Fibroblast of lung (primary cell): Measurements from ENCODE around the gene MBOAT7. TPM values are rescaled to one million over a fixed set of nuclear protein-coding genes. Genes with fewer than 3 reads are reported as not detected.

Source experiments
- DNase-seq, 2 donors: peaks; one replicate each; pipeline versions ENCODE4 v3.0.0 to v3.0.0-alpha.2; 2010; ENCODE audit warnings: low read depth in 2 of 2
- H2AFZ ChIP-seq: 2 replicates; pipeline ENCODE4 v1.5.1; 2012; ENCODE audit warnings: low read length, control low read depth, inconsistent platforms
- H3K27ac ChIP-seq: 2 replicates; pipeline ENCODE4 v1.5.1; 2011; ENCODE audit warnings: low read length, control low read depth; ENCODE audit not compliant: insufficient read depth
- H3K27me3 ChIP-seq: 2 replicates; pipeline ENCODE4 v1.5.1; 2011; ENCODE audit warnings: mild to moderate bottlenecking, low read length; ENCODE audit not compliant: control insufficient read depth, insufficient read depth
- H3K36me3 ChIP-seq: 2 replicates; pipeline ENCODE4 v1.5.1; 2011; ENCODE audit warnings: low read length; ENCODE audit not compliant: control insufficient read depth, insufficient read depth
- H3K4me1 ChIP-seq: 2 replicates; pipeline ENCODE4 v1.5.1; 2011; ENCODE audit warnings: low read length; ENCODE audit not compliant: control insufficient read depth, insufficient read depth; ENCODE audit errors: extremely low read depth
- H3K4me2 ChIP-seq: 2 replicates; pipeline ENCODE4 v1.5.1; 2011; ENCODE audit warnings: low read length, control low read depth; ENCODE audit not compliant: insufficient read depth; ENCODE audit errors: extremely low read depth
- H3K4me3 ChIP-seq, 4 experiments: fragments of 200-600 bp in 1 of 4; sonication (generic) in 1 of 4; replicated peaks in 1 of 4; 2 replicates each; pipeline ENCODE4 v1.5.1; 2011 to 2016; ENCODE audit warnings: low read length in 4 of 4, low read depth in 3 of 4, mild to moderate bottlenecking in 3 of 4, control low read depth in 2 of 4, inconsistent platforms in 1 of 4, mixed read lengths in 1 of 4; ENCODE audit not compliant: insufficient read depth in 1 of 4; ENCODE audit errors: control extremely low read depth in 1 of 4
- H3K79me2 ChIP-seq: 2 replicates; pipeline ENCODE4 v1.5.1; 2012; ENCODE audit warnings: mild to moderate bottlenecking, low read length, inconsistent platforms; ENCODE audit not compliant: control insufficient read depth, insufficient read depth
- H3K9ac ChIP-seq: 2 replicates; pipeline ENCODE4 v1.5.1; 2011; ENCODE audit warnings: mild to moderate bottlenecking, low read length, control low read depth; ENCODE audit not compliant: insufficient read depth
- H3K9me3 ChIP-seq: 2 replicates; pipeline ENCODE4 v1.5.1; 2012; ENCODE audit warnings: low read depth, low read length; ENCODE audit not compliant: control insufficient read depth, insufficient read depth
- H4K20me1 ChIP-seq: 2 replicates; pipeline ENCODE4 v1.5.1; 2011; ENCODE audit warnings: low read length; ENCODE audit not compliant: control insufficient read depth, insufficient read depth; ENCODE audit errors: extremely low read depth
- CTCF ChIP-seq, 2 donors: IDR thresholded peaks in 1 of 2; conservative IDR thresholded peaks in 1 of 2; 1 replicate in 1 of 2; 2 replicates in 1 of 2; pipeline ENCODE4 v1.5.1; 2011 to 2012; ENCODE audit warnings: low read length in 2 of 2, control low read depth in 1 of 2, inconsistent platforms in 1 of 2, low read depth in 1 of 2, mild to moderate bottlenecking in 1 of 2
- EZH2 ChIP-seq: IDR thresholded peaks from 2 replicates; pipeline ENCODE4 v1.5.1; 2012; ENCODE audit warnings: low read length, control low read depth, mild to moderate bottlenecking; ENCODE audit errors: missing control alignments
- polyA plus RNA-seq, 2 donors: library from polyadenylated mRNA; depleted of rRNA in 1 of 2; stranded (reverse) in 1 of 2; unstranded in 1 of 2; fragments of >200 nt; gene quantifications; 2 replicates each; pipeline ENCODE4 v1.2.1, GENCODE V29; 2011 to 2012; ENCODE audit warnings: missing spikeins in 1 of 2
- total RNA-seq: library from RNA; depleted of rRNA; stranded (reverse); fragments of >200 nt; gene quantifications from 2 replicates; pipeline ENCODE4 v1.2.1, GENCODE V29; 2014

Gene MBOAT7
- total and polyA plus RNA-seq, 2 donors (not counting 1 experiment from before 2014, with no cell fraction given) = 28.6 to 41.1 TPM

GRCh38 chr19:54145541-54146158, 43.7 kb downstream of the MBOAT7 start:
- H2AFZ ChIP-seq = no peak overlapping the region
- H3K9me3 ChIP-seq = no peaks in the 10 kb centered on the region
- peaks cover 23% of the 10 kb centered on the region for H3K79me2 ChIP-seq
- TF ChIP-seq EZH2 (no peak), CTCF (conservative IDR thresholded peaks at IDR 0.05 in 1 of 2, IDR thresholded peaks at IDR 0.05 in 1 of 2; ENCODE audit: low read depth in 1 of 2, low read length in 2 of 2) (no peak)
- H3K27ac ChIP-seq = no peak overlapping the region
- H4K20me1 ChIP-seq = no peaks in the 10 kb centered on the region
- H3K4me3 ChIP-seq = no peak overlapping the region
- H3K36me3 ChIP-seq = peaks cover 44% of the 10 kb centered on the region
- DNase-seq = no peak
- H3K27me3 ChIP-seq = no peaks in the 10 kb centered on the region
- H3K4me1 ChIP-seq = peaks cover 9% of the 10 kb centered on the region
- no peak overlapping the region for H3K4me2 ChIP-seq
- H3K9ac ChIP-seq = no peak overlapping the region

GRCh38 chr19:54142166-54142780, 47.1 kb downstream of the MBOAT7 start:
- DNase-seq = peak in 1 of 2 donors; percentile 29
- H3K36me3 ChIP-seq = peaks cover 39% of the 10 kb centered on the region
- no peaks in the 10 kb centered on the region for H4K20me1 ChIP-seq
- H3K79me2 ChIP-seq = peaks cover 52% of the 10 kb centered on the region
- no peaks in the 10 kb centered on the region for H3K27me3 ChIP-seq
- no peak overlapping the region for H2AFZ ChIP-seq
- no peak overlapping the region for H3K4me3 ChIP-seq
- TF ChIP-seq CTCF (conservative IDR thresholded peaks at IDR 0.05 in 1 of 2, IDR thresholded peaks at IDR 0.05 in 1 of 2; ENCODE audit: low read depth in 1 of 2, low read length in 2 of 2) (no peak), EZH2 (no peak)
- peaks cover 13% of the 10 kb centered on the region for H3K4me1 ChIP-seq
- H3K9ac ChIP-seq = no peak overlapping the region
- H3K27ac ChIP-seq = peak overlapping the region; percentile 51
- no peaks in the 10 kb centered on the region for H3K9me3 ChIP-seq
- H3K4me2 ChIP-seq = no peak overlapping the region

GRCh38 chr19:54141356-54141755, 48.0 kb downstream of the MBOAT7 start:
- Histone ChIP-seq H3K36me3 (peaks cover 31% of the 10 kb centered on the region), H3K4me1 (peaks cover 13% of the 10 kb centered on the region), H2AFZ (no peak overlapping the region), H3K27me3 (no peaks in the 10 kb centered on the region), H4K20me1 (no peaks in the 10 kb centered on the region), H3K4me2 (no peak overlapping the region), H3K79me2 (peaks cover 52% of the 10 kb centered on the region), H3K9me3 (no peaks in the 10 kb centered on the region), H3K9ac (no peak overlapping the region), H3K4me3 (peak overlapping the region in 1 of 4 experiments; percentile 12), H3K27ac (peak overlapping the region; percentile 57)
- TF ChIP-seq CTCF (conservative IDR thresholded peaks at IDR 0.05 in 1 of 2, IDR thresholded peaks at IDR 0.05 in 1 of 2; ENCODE audit: low read depth in 1 of 2, low read length in 2 of 2) = no peak
- TF ChIP-seq EZH2 = no peak
- peak in 1 of 2 donors; percentile 13 for DNase-seq
